NCI-H748 treated with DMSO at 0.1 percent for 48 hours (cell line): Measurements from ENCODE around the gene LRCH1.

Experiments
- DNase-seq: peaks from one replicate; lab custom pipeline; 2025; lab: John Stamatoyannopoulos, UW

LRCH1 gene

DNA sequence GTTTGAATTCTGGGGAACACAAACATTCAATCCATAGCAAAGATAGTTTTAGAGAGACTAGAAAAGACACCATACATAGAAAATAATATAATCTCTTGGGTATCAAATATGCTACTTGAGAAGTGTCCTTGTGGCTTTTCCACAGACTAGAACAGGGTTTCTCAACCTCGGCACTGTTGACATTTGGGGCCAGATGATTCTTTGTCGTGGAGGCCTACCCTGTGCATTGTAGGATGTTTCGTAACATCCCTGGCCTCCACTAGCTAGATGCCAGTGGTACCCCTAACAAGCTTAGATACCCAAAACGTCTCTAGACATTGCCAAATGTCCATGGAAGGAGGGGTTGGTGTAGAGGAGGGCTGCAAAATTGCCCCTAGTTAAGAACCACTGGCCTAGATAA is 246.2 kb downstream of the LRCH1 start:
- DNase-seq = no peak

DNA sequence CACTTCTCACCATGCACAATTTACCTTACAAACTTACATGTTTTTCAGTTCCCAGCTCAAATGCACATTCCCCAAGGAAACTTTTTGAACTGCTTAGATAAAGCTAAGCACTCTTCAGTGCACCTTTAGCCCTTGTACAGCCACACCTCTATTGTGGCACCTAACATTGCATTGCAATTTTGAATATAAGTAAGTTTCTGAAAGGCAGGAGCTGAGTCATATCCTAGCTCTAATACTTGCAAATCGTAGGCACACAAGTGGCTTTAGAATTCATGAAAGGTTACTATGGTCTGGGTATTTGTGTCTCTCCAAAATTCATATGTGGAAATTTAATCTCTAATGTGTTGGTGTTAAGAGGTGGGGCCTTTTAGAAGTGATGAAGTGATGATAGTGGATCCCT is 248.9 kb downstream of the LRCH1 start:
- no peak for DNase-seq
